ENCODE results near the gene FGFR2. TPM values are rescaled to one million over a fixed set of nuclear protein-coding genes. Genes with fewer than 3 reads are reported as not detected.

Gene FGFR2
- total and polyA plus RNA-seq, 8 donors = 48.0 to 350 (median 278) TPM

DNA sequence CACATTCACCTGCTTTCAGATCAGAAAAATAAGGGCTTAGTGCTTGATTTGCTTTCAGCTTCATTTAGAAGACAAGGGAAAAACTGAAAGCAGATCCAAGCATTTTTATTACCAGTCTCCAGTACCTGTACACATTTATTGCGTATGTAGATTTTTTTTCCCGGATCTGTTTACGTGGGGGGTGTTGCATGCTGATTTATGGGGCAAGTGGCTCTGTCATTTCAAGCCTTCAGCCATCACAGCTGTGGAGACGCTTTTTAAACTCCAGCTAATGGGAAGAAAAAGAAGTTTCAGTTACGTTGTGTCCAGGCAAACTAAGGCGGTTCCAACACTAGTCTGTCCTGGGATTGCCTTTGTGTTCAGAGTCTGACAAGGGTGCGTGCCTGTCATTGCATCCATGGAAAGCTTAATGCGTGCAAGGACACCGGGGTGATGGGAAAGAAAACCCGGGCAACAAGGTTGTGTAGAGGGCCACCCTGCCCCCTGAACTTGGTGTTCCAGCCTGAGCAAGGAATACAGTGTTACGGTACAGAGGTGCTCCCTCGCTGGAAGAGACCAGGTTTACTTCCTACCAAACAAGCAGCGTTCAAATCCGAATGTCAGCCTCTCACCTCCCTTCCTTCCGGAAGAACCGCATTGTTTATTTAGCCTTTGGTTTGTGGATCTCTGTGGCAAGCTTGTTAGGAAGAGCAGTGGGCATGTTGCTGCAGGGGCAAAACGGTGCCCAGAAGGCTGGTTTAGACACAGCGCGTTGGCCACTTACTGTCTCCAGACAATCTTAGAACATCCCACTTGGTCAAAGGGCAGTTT, 128.2 kb downstream of the FGFR2 start:
- TF ChIP-seq, protein P1, sequence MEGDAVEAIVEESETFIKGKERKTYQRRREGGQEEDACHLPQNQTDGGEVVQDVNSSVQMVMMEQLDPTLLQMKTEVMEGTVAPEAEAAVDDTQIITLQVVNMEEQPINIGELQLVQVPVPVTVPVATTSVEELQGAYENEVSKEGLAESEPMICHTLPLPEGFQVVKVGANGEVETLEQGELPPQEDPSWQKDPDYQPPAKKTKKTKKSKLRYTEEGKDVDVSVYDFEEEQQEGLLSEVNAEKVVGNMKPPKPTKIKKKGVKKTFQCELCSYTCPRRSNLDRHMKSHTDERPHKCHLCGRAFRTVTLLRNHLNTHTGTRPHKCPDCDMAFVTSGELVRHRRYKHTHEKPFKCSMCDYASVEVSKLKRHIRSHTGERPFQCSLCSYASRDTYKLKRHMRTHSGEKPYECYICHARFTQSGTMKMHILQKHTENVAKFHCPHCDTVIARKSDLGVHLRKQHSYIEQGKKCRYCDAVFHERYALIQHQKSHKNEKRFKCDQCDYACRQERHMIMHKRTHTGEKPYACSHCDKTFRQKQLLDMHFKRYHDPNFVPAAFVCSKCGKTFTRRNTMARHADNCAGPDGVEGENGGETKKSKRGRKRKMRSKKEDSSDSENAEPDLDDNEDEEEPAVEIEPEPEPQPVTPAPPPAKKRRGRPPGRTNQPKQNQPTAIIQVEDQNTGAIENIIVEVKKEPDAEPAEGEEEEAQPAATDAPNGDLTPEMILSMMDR (IDR thresholded peaks at IDR 0.05) = no peak
- intact Hi-C loops (cut with DNase I) = no loop called here
- Histone ChIP-seq H3K9me3 (no peaks in the 10 kb centered on the region), H3K36me3 (no peaks in the 10 kb centered on the region), H3K27ac (no peak overlapping the region), H3K4me3 (no peak overlapping the region), H3K27me3 (no peaks in the 10 kb centered on the region), H3K4me1 (no peaks in the 10 kb centered on the region)
- DNase-seq (no peak), ATAC-seq (no peak)

DNA sequence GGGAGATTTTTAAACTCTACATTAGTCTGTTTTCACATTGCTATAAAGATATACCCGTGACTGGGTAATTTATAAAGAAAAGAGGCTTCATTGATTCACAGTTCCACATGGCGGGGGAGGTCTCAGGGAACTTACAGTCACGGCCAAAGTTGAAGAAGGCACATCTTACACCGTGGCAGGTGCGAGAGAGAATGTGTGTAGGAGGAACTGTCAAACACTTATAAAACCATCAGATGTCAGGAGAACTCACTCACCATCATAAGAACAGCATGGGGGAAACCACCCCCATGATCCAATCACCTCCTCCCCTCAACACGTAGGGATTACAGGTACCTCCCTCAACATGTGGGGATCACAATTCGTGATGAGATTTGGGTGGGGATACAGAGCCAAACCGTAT, 129.5 kb downstream of the FGFR2 start:
- H3K27ac ChIP-seq = no peak overlapping the region
- intact Hi-C loops (cut with DNase I) = no loop called here
- H3K4me3 ChIP-seq = no peak overlapping the region
- H3K9me3 ChIP-seq = no peaks in the 10 kb centered on the region
- no peaks in the 10 kb centered on the region for H3K36me3 ChIP-seq
- no peaks in the 10 kb centered on the region for H3K4me1 ChIP-seq
- no peaks in the 10 kb centered on the region for H3K27me3 ChIP-seq
- TF ChIP-seq, protein P1 (IDR thresholded peaks at IDR 0.05) = no peak
- no peak for ATAC-seq
- no peak for DNase-seq

DNA sequence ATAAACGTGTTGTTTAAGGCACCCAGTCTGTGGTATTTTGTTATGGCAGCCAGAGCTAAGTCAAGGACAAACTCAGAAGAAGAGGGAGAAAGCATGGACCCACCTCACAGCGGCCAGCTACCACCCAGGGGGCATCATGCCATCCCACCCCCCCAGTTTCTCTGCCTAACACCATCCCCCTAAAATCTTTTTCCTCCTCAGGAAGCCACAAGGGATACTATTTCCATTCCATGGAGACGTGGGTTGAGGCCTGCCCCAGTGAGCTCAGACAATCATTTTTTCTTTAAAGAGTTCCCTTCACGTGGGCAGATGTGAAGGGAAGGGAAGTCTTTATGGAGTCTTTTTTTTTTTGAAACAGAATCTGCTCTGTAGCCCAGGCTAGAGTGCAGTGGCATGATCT, 131.8 kb downstream of the FGFR2 start:
- no peaks in the 10 kb centered on the region for H3K9me3 ChIP-seq
- H3K4me3 ChIP-seq = no peak overlapping the region
- intact Hi-C loops (cut with DNase I) = no loop called here
- H3K27me3 ChIP-seq = no peaks in the 10 kb centered on the region
- ATAC-seq (no peak), DNase-seq (no peak)
- H3K4me1 ChIP-seq = no peaks in the 10 kb centered on the region
- no peaks in the 10 kb centered on the region for H3K36me3 ChIP-seq
- no peak overlapping the region for H3K27ac ChIP-seq
- TF ChIP-seq, protein P1 (IDR thresholded peaks at IDR 0.05) = no peak

DNA sequence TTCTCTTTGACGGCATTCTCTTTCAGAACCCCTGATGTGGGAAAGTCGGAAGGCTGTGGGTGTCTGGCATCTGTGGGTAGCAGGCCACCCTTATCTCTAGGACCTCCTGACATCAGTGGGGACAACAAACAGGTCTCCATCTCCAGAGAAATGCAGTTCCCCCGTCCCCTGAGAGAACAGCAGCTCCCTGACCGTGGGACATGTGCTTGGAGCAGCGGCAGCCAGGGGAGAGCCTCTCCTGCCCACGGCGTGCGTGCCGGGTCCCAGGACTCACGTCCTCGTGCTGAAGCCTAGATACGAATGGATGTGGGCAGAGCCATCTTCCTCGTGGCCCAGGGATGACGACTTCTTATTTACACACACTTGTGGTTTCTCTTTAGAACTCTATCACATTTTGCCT, 133.0 kb downstream of the FGFR2 start:
- DNase-seq (no peak), ATAC-seq (no peak)
- no peak overlapping the region for H3K27ac ChIP-seq
- TF ChIP-seq, protein P1 (IDR thresholded peaks at IDR 0.05) = no peak
- H3K4me3 ChIP-seq = no peak overlapping the region
- no peaks in the 10 kb centered on the region for H3K36me3 ChIP-seq
- intact Hi-C loops (cut with DNase I) = no loop called here
- H3K9me3 ChIP-seq = no peaks in the 10 kb centered on the region
- no peaks in the 10 kb centered on the region for H3K27me3 ChIP-seq
- H3K4me1 ChIP-seq = no peaks in the 10 kb centered on the region

DNA sequence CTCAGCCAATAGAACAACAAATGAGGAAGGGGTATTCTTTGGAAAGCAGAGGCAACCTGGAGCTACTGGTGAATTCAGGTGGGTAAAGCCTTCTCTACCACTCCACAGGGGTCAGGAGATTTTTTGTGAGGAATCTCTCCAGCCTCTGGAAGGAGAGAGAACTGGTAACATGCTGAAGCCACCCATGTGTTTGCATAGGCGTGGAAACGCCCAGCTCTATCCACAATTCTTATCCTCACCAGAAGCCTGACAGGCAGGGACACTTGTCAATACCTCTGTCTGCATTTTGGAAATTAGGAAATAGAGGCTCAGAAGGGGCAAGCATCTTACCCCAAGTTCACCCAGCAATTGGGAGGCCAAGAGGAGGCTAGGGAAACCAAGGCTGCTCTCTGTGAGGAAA, 133.7 kb downstream of the FGFR2 start:
- no peaks in the 10 kb centered on the region for H3K9me3 ChIP-seq
- no peaks in the 10 kb centered on the region for H3K4me1 ChIP-seq
- no peaks in the 10 kb centered on the region for H3K36me3 ChIP-seq
- H3K4me3 ChIP-seq = no peak overlapping the region
- no peaks in the 10 kb centered on the region for H3K27me3 ChIP-seq
- H3K27ac ChIP-seq = no peak overlapping the region
- intact Hi-C loops (cut with DNase I) = no loop called here
- ATAC-seq = no peak
- no peak for DNase-seq
- TF ChIP-seq, protein P1 (IDR thresholded peaks at IDR 0.05) = no peak

Data from left lung (tissue), 10 donors.